ENCODE data around the gene RRP1. TPM values are rescaled to one million over a fixed set of nuclear protein-coding genes. Genes with fewer than 3 reads are reported as not detected.

Gene RRP1
- total and polyA plus RNA-seq, 10 of the 15 experiments (the other 5 are each of a cell fraction or from before 2014, with no cell fraction given), result 0.34 to 70.8 (median 35.1) TPM

DNA sequence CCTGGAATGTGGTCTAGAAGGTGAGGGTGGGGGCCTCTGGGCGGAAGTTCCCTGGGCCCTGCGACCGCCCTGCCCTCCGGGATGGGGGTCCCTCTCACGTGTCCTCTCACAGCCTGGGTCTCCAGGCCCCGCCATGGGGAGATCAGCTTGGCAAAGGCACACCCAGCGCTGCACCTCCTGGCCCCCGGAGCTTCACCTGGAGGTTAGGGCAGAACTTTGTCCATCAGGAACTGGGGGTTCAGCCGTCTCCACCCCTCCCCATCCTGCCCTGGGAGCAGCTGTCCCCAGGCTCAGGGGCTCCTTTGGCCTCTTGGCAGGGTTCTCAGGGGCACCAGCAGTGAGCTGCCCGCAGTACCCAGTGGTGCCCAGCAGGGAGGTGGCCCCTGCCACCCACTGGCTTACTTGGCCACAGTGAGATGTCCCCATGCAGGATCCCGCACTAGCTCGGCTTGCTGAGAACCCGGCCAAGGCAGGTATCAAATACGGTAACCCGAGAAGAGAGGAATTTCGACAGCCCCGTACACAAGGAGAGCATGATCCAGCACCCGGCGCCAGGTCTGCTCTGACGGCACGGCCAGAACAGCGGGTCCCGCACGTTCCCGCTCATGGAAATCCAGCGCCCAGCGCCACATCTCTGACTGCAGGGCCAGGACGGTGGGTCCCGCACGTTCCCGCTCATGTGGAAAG, 36.7 kb downstream of the RRP1 start:
- POLR2A ChIA-PET, result interaction anchor here (0.6 to 1.6 kb wide), 2 partner anchors 10 to 46 kb away, joined by 3 to 4 read pairs; no protein-coding TSS in a partner anchor
- DNase-seq (ENCODE audit: low read depth, low spot score) (no peak), FAIRE-seq (no peak), ATAC-seq (peak; percentile 54)
- Histone ChIP-seq H3K9me3 (replicated peaks; ENCODE audit: control insufficient read depth, insufficient read depth, low read length) (no peaks in the 10 kb centered on the region; the same call in 2 of the 3 replicates), H3K4me1 (ENCODE audit: control insufficient read depth, insufficient read depth, low read length) (no peaks in the 10 kb centered on the region), H3K4me2 (ENCODE audit: control insufficient read depth, insufficient read depth) (no peak overlapping the region), H3K4me3 (no peak overlapping the region), H2AFZ (ENCODE audit: control insufficient read depth, low read depth, low read length) (no peak overlapping the region), H3K36me3 (ENCODE audit: control insufficient read depth in 2 of 2, insufficient read depth in 2 of 2, low read length in 1 of 2) (no peaks in the 10 kb centered on the region), H3K79me2 (ENCODE audit: control insufficient read depth, insufficient read depth, low read length) (no peaks in the 10 kb centered on the region), H3K9ac (ENCODE audit: control insufficient read depth, insufficient read depth, low read length) (no peak overlapping the region), H4K20me1 (ENCODE audit: control insufficient read depth, insufficient read depth) (no peaks in the 10 kb centered on the region), H3K27ac (ENCODE audit: control insufficient read depth, insufficient read depth) (no peak overlapping the region), H3K27me3 (replicated peaks in 1 of 2; ENCODE audit: control insufficient read depth in 2 of 2, insufficient read depth in 2 of 2, low read length in 1 of 2) (peaks cover 1 to 2% of the 10 kb centered on the region in 2 experiments; a peak in 2 of 4 replicates)
- BruUV-seq (replicated peaks), result no TSS peak
- SMC1A ChIA-PET (ENCODE audit: uncharacterized antibody, unreplicated experiment), result interaction anchor here (1.4 kb wide), 1 partner anchor 92 kb away, joined by 5 read pairs; no protein-coding TSS in a partner anchor
- WGBS (ENCODE audit: insufficient coverage, insufficient replicate concordance, low lambda C conversion rate, missing lambda C conversion rate), result 70% methylated on average over 31 of the region's 31 CpGs
- RAD21 ChIA-PET (ENCODE audit: unreplicated experiment), result interaction anchor here (1.2 kb wide), 1 partner anchor 113 kb away, joined by 5 read pairs; no protein-coding TSS in a partner anchor
- CTCF ChIA-PET, result no interaction called here
- intact Hi-C loops (cut with micrococcal nuclease; ENCODE audit: unreplicated experiment), result no loop called here
- TF ChIP-seq, protein P1, sequence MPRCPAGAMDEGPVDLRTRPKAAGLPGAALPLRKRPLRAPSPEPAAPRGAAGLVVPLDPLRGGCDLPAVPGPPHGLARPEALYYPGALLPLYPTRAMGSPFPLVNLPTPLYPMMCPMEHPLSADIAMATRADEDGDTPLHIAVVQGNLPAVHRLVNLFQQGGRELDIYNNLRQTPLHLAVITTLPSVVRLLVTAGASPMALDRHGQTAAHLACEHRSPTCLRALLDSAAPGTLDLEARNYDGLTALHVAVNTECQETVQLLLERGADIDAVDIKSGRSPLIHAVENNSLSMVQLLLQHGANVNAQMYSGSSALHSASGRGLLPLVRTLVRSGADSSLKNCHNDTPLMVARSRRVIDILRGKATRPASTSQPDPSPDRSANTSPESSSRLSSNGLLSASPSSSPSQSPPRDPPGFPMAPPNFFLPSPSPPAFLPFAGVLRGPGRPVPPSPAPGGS (IDR thresholded peaks at IDR 0.05; ENCODE audit: borderline replicate concordance, insufficient read depth, low read depth, low read length, poor library complexity, severe bottlenecking), result peak; percentile 37
- no peak for TF ChIP-seq GATAD2B (conservative IDR thresholded peaks at IDR 0.05; ENCODE audit: low read depth)
- TF ChIP-seq ATF2 (IDR thresholded peaks at IDR 0.05; ENCODE audit: low read length), result no peak
- no peak for TF ChIP-seq DPF2 (IDR thresholded peaks at IDR 0.05)
- in situ Hi-C loops (cut with MboI), result no loop called here

Measured in GM12878 (cell line).